HG03354 (cell line): ENCODE data around the gene SLC27A1.
A peak's percentile ranks its signal among the peaks of the same experiment; 100 is the strongest.

Experiments used
- ATAC-seq: cut with Tn5 transposase; IDR thresholded peaks from one replicate; pipeline ENCODE4 v1.9.1; 2021; ENCODE audit warnings: mild to moderate bottlenecking; ENCODE audit not compliant: unreplicated experiment, poor library complexity, severe bottlenecking

Gene SLC27A1

GRCh38 chr19:17470068-17470841 lies at the start of gene SLC27A1:
Gene SLC27A1 (plus strand): TSS chr19:17470524. CDS start chr19:17470541, 17 bp downstream.
- peak; percentile 73 for ATAC-seq

GRCh38 chr19:17421942-17422341 lies 48.4 kb upstream of the SLC27A1 start:
- no peak for ATAC-seq

DNA sequence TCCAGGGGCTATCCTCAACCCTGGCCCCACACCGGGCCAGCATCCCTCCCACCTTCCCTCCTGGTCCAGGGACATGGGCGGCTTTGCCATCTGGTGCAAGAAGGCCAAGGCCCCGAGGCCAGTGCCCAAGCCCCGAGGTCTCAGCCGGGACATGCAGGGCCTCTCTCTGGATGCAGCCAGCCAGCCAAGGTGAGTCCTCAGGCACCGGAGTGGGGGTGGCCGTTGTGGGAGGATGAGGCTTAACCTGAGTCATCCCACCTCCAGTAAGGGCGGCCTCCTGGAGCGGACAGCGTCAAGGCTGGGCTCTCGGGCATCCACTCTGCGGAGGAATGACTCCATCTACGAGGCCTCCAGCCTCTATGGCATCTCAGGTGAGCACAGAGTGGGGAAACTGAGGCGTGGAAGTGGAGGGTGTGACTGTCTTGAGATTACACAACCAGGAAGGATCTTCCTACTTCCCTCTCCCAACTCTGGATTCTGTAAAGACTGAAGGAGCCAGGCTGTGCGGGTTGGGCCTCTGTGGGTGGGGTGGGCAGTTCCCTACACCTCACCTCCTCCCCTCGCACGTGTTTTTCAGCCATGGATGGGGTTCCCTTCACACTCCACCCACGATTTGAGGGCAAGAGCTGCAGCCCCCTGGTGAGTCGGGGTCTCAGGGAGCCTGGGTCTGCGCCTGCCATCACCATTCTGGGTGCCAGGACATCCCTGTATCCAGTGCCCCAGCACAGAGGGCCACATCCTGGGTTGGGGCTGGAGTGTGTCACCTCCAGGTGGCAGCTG lies 46.7 kb upstream of the SLC27A1 start:
- no peak for ATAC-seq

DNA sequence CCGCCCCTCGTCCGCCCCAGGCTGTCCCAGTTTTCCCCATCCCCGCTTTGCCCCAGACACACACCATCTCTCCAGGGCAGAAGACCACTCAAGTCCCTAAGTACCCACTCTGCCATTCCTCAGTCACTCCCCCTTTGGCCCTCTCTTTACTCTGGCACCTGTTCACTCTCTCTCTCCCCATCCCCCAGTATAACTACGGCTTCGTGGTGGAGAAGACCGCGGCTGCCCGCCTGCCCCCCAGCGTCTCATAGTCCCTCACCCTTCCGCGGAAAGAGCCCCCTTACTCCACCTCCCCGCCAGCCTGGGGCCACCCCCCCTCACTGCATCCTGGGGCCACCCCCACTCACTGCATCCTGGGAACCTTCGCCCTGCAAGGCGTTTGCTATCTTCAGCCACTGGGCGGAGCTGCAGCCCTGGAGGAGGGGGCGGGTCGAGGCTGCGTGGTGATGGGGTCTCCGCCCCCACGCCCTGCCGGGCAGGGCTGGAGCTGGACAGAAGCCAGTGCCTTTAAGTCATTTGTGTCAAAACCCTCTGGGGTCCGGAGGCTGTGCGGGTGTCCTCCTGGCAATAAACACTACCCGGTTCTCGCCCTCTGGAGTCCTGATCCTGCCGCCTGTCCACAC lies 45.5 kb upstream of the SLC27A1 start:
- ATAC-seq: no peak

- ATAC-seq: no peak
These were observed 40.6 kb upstream of the SLC27A1 start for GRCh38 chr19:17429641-17430113.

DNA sequence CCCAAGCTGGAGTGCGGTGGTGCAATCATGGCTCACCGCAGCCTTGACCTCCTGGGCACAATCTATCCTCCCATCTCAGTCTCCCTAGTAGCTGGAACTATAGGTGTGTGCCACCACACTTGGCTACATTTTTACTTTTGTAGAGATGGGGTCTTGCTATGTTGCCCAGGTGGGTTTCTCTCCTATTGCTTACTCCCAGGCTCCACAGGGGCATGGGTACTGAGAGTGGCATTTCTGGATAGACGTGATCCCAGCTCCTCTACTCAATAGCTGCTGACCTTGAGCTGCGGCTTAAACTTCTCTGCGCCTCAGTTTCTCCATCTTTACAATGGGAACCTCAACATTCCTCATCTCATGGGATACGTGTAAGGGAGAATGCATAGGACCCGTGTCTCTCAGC lies 38.9 kb upstream of the SLC27A1 start:
- no peak for ATAC-seq

GRCh38 chr19:17435218-17435617 lies 35.1 kb upstream of the SLC27A1 start:
- ATAC-seq: no peak

GRCh38 chr19:17436094-17436873 lies 34.0 kb upstream of the SLC27A1 start:
- ATAC-seq: no peak

GRCh38 chr19:17436874-17437267 lies 33.5 kb upstream of the SLC27A1 start:
- ATAC-seq: no peak

GRCh38 chr19:17441241-17442021 lies 28.9 kb upstream of the SLC27A1 start:
- ATAC-seq: no peak

GRCh38 chr19:17445526-17446165 lies 24.7 kb upstream of the SLC27A1 start:
- no peak for ATAC-seq

DNA sequence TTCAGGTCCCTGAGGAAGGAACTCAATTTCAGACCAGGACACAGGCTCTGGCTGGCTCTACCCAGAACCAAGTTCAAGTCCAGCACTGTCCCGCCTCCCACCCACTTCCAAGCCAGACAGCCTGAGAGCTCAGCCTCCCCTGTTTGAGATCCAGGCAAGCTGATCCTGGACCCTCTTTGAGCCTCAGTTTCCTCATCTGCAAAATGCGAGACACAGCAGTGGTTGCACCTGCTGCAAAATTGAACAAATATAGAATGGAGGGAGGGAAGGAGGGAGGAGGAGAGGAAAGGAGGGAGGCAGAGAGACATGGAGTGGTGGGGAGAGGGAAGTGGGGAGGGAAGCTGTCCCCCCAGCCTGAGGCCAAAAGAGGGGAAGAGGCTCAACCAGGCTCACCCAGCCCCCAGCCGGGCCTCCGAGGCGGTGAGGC lies 22.6 kb upstream of the SLC27A1 start:
- no peak for ATAC-seq

DNA sequence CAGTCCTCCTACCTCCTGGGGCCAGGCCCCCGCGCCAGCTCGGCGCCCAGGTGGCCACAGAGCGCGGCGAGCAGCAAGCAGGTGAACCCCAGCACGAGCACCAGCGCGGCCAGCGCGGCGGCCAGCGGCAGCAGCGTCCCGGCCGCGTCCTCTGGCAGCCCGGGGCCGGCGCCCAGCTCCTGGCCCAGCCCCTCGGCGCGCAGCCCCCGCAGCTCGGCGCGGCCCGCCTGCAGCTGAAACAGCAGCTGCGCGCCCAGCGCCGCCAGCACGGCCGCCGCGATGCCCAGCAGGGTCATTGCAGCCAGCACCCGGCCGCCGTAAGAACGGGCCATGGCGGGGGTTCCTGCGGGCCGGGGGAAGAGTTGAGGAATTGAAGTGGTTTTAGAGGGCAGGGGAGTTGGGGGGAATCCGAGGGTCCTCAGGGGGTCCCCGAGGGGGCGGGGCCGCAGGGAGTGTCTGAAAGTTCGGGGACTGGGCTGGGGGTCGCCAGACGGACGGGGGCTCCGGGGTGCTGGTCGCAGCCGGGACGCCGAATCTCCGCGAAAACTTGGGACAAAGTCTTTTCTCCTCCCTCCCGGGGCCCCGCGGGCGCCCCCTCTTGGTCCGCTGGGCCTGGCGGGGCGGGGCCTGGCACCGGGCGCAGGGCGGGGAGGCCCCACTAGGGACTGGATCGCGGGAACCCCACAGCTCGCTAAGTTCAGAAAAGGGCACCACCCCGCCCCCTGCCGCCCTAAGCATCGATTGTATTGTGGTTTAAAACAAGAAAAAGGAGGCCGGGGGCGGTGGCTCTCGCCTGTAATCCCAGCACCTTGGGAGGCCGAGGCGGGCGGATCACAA lies 22.0 kb upstream of the SLC27A1 start, which contains the start of gene TMEM221:
TMEM221 (minus strand) TSS at position 538 of the 837 bp plus-strand sequence; CDS start at position 332, 206 bp downstream.
- ATAC-seq: no peak

DNA sequence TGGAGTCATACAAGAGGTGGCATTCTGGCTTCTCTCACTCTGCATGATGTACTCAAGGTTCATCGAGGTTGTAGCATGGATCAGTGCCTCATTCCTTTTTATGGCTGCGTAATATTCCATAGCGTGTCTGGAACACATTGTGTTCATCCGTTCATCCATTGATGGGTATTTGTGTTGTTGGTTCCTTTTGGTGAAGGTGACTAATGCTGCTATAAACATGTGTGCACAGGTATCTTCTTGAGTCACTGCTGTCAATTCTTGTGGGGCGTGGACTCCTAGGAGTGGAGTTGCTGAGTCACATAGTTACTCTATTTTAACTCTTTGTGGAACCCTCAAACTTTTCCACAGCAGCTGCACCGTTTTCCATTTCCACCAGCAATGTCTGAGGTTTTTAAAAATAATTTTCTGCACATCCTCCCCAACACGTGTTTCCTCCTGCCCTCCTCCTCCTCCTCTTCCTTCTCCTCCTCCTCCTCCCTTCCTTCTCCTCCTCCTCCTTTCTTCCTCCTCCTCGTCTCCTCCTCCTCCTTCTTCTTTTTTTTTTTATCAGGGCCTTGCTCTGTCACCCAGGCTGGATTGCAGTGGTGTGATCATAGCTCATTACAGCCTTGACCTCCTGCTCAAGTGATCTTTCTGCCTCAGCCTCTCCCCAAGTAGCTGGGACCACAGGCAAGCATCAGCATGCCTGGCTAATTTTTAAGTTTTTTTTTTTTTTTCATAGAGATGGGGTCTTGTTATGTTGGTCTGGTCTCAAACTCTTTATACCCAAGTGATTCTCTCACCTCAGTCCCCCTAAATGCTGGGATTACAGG lies 19.9 kb upstream of the SLC27A1 start:
- no peak for ATAC-seq

DNA sequence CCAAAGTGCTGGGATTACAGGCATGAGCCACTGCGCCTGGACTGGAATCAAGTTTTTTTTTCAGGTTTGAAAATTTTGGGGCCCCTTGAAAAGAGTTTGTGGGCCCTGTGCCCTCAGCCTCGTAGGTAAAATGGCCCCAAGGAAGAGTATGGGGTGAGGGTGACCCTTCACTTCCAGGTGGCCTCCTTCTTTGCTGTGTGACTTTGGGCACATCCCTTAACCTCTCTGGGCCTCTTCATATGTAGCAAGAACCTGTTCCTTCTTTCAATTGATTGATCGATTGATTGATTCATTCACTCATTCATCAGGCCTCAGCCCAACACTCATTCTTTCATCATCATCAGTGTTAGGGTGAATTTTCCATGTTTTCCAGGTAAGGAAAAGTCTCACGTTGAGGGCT lies 18.5 kb upstream of the SLC27A1 start:
- ATAC-seq: no peak

DNA sequence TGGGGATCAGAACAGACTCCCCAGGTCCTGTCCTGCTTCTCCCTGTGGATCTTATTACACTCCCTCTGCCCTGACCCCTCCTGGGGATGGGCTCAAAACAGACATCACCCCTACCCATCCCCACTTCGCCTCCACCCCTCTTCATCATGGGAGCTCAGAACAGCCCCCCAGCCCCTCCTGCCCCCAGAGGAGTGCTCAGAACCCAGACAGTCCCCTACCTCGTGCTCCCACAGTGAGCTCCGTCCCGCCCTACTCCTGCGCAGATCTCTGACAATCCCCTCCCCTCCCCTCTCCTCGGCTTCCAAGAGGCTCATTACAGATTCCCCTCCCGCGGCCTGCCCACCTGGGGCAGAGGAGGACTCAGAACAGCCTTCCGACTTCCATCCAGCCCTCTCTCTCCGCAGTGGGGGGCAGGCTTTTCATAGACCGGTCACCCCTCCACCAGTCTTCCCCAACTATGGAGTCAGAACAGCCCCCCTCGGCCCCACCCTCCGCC lies 15.7 kb upstream of the SLC27A1 start:
- no peak for ATAC-seq
